Body of pancreas (tissue), 4 donors: ENCODE measurements around the gene PLPPR1.

Experiments used
- POLR2A ChIP-seq, 3 donors: fragments of 450-650 bp; IDR thresholded peaks; one replicate each; pipeline ENCODE4 v1.6.1; 2016; ENCODE audit warnings: antibody characterized with exemption in 3 of 3, mild to moderate bottlenecking in 2 of 3
- TF ChIP-seq, protein P1 (sequence below), 7 experiments: fragments of 450-650 bp in 4 of 7; fragments of 200-600 bp in 3 of 7; sonication (generic) in 3 of 7; IDR thresholded peaks; one replicate each; pipeline ENCODE4 v1.5.1; 2016 to 2019; ENCODE audit warnings: antibody characterized with exemption in 7 of 7

GRCh38 chr9:100999906-101000544 lies 28.5 kb upstream of the PLPPR1 start:
- TF ChIP-seq, protein P1, sequence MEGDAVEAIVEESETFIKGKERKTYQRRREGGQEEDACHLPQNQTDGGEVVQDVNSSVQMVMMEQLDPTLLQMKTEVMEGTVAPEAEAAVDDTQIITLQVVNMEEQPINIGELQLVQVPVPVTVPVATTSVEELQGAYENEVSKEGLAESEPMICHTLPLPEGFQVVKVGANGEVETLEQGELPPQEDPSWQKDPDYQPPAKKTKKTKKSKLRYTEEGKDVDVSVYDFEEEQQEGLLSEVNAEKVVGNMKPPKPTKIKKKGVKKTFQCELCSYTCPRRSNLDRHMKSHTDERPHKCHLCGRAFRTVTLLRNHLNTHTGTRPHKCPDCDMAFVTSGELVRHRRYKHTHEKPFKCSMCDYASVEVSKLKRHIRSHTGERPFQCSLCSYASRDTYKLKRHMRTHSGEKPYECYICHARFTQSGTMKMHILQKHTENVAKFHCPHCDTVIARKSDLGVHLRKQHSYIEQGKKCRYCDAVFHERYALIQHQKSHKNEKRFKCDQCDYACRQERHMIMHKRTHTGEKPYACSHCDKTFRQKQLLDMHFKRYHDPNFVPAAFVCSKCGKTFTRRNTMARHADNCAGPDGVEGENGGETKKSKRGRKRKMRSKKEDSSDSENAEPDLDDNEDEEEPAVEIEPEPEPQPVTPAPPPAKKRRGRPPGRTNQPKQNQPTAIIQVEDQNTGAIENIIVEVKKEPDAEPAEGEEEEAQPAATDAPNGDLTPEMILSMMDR (IDR thresholded peaks at IDR 0.05), result no peak
- no peak for TF ChIP-seq POLR2A (IDR thresholded peaks at IDR 0.05)
